ENCODE data around the gene NR6A1.

DNA sequence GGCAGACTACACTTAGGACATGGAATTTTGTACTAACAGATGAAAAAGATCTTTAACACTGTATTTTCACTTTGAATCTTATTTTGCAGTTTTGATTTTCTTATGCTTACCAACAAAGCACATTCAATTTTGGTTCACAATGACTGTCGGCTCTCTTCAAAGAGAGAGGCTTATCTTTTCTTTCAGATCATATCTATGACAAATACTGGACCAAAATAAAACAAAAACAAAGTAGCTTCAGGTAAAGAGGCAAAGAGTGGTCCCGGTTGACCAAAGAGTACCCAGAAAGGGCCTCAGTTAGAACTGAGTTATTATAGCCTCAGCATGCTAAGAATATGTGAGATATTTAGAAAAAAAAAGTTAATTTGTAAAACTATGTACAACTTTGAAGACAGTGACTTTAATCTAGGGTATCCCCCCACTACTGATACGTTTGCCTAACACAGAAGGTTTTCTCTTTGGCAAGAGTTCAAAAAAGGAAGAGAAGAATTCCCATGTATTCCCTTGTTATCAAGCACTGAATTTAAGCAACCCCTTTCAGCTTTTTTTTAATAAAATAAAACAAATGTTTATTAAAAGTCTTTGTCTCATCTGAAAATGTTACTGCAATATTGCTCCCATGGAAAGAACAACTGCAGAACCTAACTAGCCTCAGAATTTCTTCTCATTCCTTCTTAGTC is 50.5 kb downstream of the NR6A1 start:
- TF ChIP-seq EZH2 (IDR thresholded peaks at IDR 0.05) (no peak), POLR2AphosphoS5 (IDR thresholded peaks at IDR 0.05; ENCODE audit: borderline replicate concordance, low read depth, low read length) (no peak), FOXP2 (optimal IDR thresholded peaks at IDR 0.05; ENCODE audit: control extremely low read depth, extremely low read length, insufficient read depth) (no peak)
